ENCODE data around the gene NIPAL4.

- TF ChIP-seq CTCF (conservative IDR thresholded peaks at IDR 0.05 in 1 of 2, IDR thresholded peaks at IDR 0.05 in 1 of 2; ENCODE audit: extremely low read depth in 1 of 2, insufficient read depth in 1 of 2, low read depth in 1 of 2, low read length in 2 of 2) (no peak), EZH2 (IDR thresholded peaks at IDR 0.05; ENCODE audit: borderline replicate concordance, low read length) (no peak)
Measured at GRCh38 chr5:157506981-157507780, 47.2 kb downstream of the NIPAL4 start.

Measured in mammary epithelial cell (primary cell).